ENCODE data around the gene STRBP. TPM values are rescaled to one million over a fixed set of nuclear protein-coding genes. Genes with fewer than 3 reads are reported as not detected.
A peak's percentile ranks its signal among the peaks of the same experiment; 100 is the strongest.
"Not testable (repeated sequence)": the region's sequence is repeated elsewhere in the genome, so short reads cannot be mapped to it uniquely, and the experiment has no call there.

STRBP gene
- total RNA-seq, 4 donors from 2014 or later, result 20.8 to 49.9 (median 37.4) TPM

DNA sequence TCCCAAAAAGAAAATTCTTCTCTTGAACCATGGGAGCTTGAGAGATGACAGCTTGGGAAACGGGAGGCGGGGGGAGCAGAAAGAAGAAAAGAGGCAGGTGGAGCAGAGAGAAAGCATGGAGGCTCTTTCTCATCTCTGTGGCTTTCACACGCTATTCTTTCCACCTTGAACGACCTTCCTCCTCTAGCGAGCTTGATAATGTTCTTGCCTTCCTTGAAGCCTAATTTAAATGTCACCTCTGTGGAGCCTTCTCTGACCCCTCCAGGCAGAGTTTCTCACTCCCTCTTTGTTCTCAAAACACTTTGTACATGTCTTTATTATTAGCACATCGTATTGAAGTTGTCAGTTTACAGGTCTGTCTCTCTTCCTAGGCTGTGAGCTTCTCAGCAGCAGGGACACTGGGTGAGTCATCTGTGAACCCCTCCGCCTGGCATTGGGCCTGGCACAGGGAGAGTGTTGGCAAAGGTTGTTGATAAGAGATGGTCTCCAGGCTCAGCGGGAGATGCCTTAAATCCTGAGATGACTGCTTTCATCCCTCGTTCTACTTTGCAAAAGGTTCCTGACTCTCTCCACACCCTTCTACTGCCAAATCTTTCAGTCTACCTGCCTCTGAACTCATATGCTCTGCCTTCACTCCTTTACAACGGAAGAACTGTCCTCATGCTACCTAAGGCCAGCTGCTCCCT is 14.1 kb upstream of the STRBP start:
- Histone ChIP-seq H3K27me3 (no peaks in the 10 kb centered on the region), H3K9me3 (no peaks in the 10 kb centered on the region), H3K4me3 (no peak overlapping the region), H3K36me3 (no peaks in the 10 kb centered on the region), H3K4me1 (no peaks in the 10 kb centered on the region), H3K27ac (no peak overlapping the region)
- TF ChIP-seq, protein P1, sequence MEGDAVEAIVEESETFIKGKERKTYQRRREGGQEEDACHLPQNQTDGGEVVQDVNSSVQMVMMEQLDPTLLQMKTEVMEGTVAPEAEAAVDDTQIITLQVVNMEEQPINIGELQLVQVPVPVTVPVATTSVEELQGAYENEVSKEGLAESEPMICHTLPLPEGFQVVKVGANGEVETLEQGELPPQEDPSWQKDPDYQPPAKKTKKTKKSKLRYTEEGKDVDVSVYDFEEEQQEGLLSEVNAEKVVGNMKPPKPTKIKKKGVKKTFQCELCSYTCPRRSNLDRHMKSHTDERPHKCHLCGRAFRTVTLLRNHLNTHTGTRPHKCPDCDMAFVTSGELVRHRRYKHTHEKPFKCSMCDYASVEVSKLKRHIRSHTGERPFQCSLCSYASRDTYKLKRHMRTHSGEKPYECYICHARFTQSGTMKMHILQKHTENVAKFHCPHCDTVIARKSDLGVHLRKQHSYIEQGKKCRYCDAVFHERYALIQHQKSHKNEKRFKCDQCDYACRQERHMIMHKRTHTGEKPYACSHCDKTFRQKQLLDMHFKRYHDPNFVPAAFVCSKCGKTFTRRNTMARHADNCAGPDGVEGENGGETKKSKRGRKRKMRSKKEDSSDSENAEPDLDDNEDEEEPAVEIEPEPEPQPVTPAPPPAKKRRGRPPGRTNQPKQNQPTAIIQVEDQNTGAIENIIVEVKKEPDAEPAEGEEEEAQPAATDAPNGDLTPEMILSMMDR (IDR thresholded peaks at IDR 0.05), result no peak
- TF ChIP-seq POLR2A (IDR thresholded peaks at IDR 0.05), result no peak
- DNase-seq, result peak in 1 of 3 donors; percentile 63

GRCh38 chr9:123281659-123282350 is 13.4 kb upstream of the STRBP start:
- Histone ChIP-seq H3K27me3 (no peaks in the 10 kb centered on the region), H3K4me3 (no peak overlapping the region), H3K27ac (no peak overlapping the region), H3K9me3 (no peaks in the 10 kb centered on the region), H3K4me1 (no peaks in the 10 kb centered on the region), H3K36me3 (no peaks in the 10 kb centered on the region)
- no peak for DNase-seq
- no peak for TF ChIP-seq POLR2A (IDR thresholded peaks at IDR 0.05)
- TF ChIP-seq, protein P1 (IDR thresholded peaks at IDR 0.05), result no peak

DNA sequence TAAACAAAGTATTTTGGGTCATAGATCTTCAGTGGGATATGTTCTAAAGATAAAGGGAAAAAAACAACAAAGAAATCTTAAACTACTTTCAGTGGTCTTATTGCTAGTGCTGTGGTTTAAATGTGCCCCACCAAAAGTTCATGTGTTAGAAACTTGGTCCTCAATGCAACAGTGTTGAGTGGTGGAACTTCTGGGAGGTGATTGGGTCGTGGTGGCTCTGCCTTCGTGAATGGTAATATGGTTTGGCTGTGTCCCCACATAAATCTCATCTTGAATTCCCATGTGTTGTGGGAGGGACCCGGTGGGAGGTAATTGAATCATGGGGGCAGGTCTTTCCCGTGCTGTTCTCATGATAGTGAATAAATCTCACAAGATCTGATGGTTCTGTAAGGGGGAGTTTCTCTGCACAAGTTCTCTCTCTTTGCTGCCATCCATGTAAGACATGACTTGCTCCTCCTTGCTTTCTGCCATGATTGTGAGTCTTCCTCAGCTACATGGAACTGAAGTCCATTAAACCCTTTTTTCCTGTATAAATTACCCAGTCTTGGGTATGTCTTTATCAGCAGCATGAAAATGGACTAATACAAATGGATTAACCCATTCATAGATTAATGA is 10.6 kb upstream of the STRBP start:
- H3K27me3 ChIP-seq, H3K27ac ChIP-seq, DNase-seq, H3K9me3 ChIP-seq, H3K4me3 ChIP-seq, H3K36me3 ChIP-seq, H3K4me1 ChIP-seq: not testable (repeated sequence)

DNA sequence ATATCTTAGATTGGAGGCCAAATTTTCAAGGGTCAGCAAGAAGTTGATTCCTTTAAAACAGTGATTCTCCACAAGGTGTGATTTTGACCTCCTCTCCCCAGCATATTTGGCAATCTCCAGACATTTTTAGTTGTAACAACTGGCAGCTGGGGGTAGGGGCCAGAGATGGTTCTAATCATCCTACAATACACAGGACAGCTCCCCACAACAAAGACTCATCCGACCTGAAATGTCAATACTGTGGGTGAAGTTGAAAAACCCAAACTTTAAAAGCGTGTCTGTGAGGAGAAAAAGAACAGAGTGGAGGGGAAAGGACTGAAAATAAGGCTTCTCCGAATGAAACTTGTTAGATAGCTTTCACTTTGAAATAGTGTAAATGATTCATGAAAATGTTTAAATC is 10.0 kb upstream of the STRBP start:
- H3K4me1 ChIP-seq, result no peaks in the 10 kb centered on the region
- H3K27me3 ChIP-seq, result no peaks in the 10 kb centered on the region
- no peaks in the 10 kb centered on the region for H3K36me3 ChIP-seq

DNA sequence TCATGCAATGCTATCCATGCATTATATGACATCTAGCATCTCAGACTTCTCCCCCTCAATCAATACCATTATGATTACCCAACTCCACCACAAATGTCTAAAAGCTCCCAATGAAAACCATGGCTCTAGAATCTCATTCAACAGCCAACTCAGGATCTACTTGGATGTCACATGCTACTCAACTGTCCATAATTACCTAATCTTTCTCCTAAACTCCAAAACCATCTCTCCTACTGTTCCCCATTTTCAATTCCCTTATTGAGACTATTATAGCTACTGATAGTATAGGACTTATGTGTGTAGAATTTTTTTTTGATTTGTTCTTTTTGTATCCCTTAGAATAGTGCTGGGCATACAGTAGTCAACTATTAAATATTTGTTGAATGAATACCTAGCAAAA is 8.2 kb upstream of the STRBP start:
- Histone ChIP-seq H3K4me3 (no peak overlapping the region), H3K27ac (no peak overlapping the region), H3K36me3 (no peaks in the 10 kb centered on the region), H3K9me3 (no peaks in the 10 kb centered on the region), H3K27me3 (no peaks in the 10 kb centered on the region), H3K4me1 (no peaks in the 10 kb centered on the region)
- no peak for TF ChIP-seq POLR2A (IDR thresholded peaks at IDR 0.05)
- TF ChIP-seq, protein P1 (IDR thresholded peaks at IDR 0.05), result no peak
- DNase-seq, result no peak

More for the DNA sequence above, 10.0 kb upstream of the STRBP start:
- H3K9me3 ChIP-seq, result no peaks in the 10 kb centered on the region
- H3K4me3 ChIP-seq, result no peak overlapping the region
- TF ChIP-seq, protein P1 (IDR thresholded peaks at IDR 0.05), result no peak
- no peak for TF ChIP-seq POLR2A (IDR thresholded peaks at IDR 0.05)
- no peak overlapping the region for H3K27ac ChIP-seq
- DNase-seq, result no peak

DNA sequence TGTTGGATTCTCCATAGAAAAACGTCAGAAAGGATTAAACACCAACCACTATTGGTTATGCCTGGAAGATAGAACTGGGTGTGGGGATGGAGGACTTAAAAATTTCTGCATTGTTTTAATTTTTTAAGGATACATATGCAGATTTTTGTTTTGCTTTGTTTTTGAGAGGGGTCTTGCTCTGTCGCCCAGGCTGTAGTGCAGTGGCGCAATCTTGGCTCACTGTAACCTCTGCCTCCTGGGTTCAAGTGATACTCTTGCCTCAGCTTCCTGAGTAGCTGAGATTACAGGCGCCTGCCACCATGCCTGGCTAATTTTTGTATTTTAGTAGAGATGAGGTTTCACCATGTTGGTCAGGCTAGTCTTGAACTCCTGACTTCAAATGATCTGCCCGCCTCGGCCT is 2.7 kb upstream of the STRBP start:
- not testable (repeated sequence) for H3K4me3 ChIP-seq, H3K9me3 ChIP-seq, H3K36me3 ChIP-seq, DNase-seq, H3K27ac ChIP-seq, H3K27me3 ChIP-seq
- H3K4me1 ChIP-seq, result peaks cover 0 to 21% (median 0%) of the 10 kb centered on the region in 4 donors
